Embryonic facial prominence (tissue), 1 donor: ENCODE results near the gene GNS.
"Not testable (repeated sequence)": the region's sequence is repeated elsewhere in the genome, so short reads cannot be mapped to it uniquely, and the experiment has no call there.

ENCODE experiments used
- DNase-seq: peaks from one replicate; pipeline ENCODE4 v3.0.0-alpha.2; 2016; ENCODE audit errors: extremely low spot score

GNS gene

DNA sequence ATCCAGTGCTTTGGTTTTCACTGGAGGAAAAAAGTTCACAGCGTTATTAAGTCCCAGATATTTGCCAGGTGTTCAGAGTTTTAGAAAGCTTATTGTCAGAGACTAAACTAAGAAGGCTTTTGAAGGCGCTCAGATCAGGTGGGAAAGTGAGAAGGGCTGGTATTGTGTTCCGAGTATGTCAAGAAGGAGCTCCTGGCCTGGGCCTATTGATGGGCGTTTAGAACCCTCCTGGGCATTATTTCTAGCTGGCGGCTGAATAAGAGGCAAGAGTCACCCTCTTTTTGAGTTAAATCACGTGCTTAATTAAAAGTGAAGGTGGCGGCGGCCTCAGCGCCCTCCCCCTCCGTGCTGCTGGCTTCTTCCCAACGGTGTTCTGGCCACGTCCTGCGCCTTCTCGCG lies 20.9 kb upstream of the GNS start:
- DNase-seq: no peak

DNA sequence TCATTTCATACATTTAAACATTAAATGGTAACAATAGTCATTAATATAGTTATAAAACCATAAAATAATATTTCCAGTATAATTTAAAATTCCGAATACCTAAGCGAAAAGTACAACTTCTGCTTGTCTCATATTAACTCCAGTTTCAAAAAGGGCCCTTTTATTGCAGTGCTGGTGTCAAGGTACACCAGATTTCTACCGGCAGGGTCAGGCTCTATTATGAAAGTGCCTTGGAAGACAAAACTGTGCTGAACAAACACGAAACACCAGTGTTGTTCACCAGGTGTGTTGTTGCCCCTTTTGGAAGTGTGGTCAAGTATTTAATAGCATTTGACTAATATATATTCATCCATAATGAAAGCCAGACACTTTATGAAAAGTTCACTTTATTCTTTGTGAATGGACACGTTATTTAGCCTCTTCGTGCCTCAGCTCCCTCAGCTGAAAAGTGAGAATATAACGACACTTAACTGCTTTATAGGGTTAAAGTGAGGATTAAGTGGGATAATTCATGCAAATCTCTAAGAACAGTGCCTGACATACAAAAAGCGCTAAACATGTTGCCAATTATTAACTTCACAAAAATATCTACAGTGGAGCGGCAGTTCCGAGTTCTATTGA lies 20.3 kb upstream of the GNS start:
- DNase-seq: no peak

DNA sequence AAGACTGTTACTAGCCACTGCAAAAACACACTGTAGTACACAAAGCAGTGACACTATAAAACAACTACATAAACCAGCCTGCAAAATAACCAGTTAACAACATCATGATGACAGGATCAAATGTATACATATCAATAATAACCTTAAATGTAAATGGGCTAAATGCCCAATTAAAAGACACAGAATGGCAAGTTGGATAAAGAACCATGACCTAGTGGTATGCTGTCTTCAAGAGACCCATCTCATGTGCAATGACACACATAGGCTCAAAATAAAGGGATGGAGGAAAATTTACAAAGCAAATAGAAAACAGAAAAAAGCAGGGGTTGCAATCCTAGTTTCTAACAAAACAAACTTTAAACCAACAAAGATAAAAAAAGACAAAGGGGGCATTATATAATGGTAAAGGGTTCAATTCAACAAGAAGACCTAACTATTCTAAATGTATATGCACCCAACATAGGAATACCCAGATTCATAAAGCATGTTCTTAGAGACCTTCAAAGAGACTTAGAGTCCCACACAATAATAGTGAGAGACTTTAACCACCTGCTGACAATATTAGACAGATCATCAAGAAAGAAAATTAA lies 16.0 kb upstream of the GNS start:
- DNase-seq: not testable (repeated sequence)

DNA sequence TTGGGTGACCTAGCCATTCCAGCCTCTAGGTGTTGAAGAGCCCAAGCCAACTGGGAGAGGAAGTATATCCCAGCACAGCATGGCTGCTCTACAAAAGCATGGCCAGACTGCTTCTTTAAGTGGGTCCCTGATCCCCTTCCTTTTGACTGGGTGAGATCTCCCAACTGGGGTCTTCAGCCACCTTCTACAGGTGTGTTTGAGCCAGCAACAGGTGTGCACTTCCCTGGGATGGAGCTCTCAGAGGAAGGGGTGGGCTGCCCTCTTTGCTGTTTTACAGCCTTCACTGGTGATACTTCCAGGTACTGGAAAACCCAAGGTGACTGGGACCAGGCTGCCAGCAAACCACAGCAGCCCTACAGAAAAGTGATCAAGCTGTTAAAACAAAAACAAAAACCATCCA lies 14.2 kb upstream of the GNS start:
- DNase-seq: no peak

DNA sequence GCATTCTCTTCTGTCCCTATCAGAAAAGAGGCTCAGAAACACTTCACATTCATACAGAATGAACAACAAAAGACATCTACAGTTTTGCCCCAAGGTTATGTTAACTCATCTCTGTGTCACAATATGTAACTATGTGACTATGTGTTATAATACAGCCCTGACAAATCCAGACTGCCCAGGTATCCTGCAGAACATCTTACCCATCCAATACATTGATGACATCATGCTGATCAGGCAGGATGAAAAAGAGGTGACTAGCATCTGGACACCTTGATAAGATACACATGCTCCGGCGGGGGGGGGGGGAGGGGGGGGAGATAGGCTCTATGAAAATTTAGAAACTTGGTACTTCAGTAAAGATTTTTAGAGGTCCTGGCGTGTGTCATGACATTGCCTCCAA lies 8.3 kb upstream of the GNS start:
- no peak for DNase-seq

DNA sequence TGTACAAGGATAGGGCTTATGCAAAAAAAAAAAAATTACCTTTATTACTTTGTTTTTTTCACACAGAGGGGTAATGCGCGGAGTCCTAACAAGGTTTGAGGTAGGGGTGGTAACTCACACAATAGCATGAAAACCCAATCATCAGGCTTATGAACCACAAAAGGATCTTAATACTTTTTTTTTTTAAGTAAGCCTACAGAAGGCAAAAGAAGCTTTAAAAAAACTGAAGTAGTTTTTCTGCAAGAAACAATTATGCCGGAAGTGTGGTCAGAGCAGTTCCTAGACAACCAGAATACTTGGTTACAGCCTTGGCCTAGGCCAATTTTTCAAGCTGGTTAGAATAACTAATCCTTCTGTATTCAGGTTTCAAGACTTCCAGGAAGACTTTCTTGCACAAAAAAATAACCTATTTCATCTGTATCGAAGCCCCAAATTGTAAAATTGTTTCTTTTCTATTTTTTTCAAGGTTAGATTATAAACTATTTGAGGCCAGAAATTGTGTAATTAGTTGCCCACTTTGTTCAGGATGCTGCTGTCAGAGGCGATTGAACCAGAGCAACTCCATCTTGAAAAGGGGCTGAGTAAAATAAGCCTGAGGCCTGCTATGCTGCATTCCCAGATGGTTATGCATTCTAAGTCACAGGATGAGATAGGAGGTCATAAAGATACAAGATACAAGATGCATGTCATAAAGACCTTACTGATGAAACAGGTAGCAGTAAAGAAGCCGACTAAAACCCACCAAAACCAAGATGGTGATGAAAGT lies 1.8 kb upstream of the GNS start:
- DNase-seq: no peak

DNA sequence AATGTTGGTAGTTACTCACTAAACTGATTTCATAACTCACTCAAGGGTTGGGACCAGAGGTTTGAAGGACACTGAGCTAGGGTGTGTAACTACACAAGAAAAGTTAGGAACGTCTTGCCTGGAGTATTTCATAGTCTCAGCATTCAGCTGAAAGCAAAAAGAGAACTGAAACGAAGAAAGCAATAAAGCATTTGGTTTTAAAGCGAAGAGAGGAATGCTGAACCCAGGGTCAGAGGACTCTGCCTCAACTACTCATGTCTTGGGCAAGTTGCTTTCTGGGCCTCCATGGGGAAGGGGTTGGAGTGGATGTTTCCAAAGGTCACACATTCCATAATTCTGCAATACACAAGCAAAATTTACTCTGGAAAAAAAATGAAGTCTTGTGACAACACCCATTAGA lies 1.4 kb downstream of the GNS start:
- no peak for DNase-seq

DNA sequence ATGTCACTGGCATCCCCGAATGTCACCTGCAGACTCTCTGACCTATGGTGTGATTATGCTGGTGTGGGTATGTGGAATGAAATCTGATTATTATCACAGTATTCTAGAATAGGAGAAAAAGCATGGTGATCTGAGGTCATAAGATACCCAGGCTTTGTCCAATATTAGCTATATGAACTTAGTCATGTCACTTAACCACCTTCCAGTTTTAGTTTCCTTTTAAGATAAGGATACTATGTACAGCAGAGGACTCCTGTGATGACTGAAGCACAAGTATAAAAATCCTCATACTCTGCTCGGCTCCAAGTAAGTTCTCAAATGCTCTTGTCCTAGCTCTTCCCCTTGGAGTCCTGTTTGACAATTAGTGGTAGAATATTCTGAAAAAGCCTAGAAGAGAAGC lies 2.8 kb downstream of the GNS start:
- DNase-seq: no peak

DNA sequence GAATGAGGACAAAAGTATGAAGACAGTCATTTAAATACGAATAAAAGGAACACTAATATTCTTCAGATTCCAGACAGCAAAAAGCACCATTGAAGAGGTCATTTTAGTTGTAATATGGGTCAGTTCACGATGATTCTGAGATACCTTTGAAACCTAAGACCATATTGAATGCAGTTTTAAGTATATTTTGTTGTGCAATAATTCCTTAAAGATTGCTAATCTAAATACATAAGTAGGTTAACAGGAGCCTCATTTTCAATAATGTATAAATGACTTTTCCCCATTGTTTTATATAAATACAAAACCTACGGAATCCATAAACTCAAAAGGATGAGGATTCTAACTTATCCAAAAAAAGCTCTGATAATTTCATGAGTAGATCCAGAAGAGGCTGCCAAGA lies 5.8 kb downstream of the GNS start:
- no peak for DNase-seq

DNA sequence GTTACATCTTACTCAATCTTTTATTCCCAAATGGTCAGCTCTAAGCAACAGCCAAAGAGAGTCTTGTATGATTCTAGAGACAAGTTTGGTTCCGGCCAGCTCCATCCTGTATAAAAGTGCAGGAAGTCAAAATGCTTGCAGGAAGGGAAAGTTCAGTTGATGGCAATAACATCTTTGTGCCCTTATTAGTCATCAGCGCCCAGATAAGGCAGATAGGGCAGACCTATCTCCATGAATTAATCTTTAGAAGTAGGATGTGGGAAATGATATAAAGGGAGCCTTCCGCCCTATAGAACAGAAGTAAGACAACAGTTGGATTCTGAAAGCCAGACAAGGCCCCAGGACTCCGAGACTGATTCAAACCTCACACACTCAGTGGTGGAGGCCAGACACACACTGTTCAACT lies 6.4 kb downstream of the GNS start:
- DNase-seq: no peak

DNA sequence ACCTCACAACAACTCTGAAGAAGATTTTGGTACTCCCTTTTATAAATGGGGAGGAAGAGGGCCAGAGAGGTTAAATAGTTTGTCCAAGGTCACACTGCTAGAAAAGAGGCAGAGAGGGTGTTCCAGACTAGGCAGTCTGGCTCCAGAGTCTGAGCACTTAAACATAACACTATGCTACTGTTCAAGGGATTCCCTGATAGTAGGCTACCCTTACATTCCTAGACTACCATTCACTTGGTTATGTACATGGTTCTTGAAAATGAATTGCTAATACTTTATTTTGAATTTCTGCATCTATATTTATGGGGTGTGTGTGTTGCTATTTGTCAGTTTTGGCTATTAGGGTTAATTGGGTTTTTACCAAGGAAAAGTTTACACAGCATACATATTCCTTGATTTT lies 7.2 kb downstream of the GNS start:
- no peak for DNase-seq

DNA sequence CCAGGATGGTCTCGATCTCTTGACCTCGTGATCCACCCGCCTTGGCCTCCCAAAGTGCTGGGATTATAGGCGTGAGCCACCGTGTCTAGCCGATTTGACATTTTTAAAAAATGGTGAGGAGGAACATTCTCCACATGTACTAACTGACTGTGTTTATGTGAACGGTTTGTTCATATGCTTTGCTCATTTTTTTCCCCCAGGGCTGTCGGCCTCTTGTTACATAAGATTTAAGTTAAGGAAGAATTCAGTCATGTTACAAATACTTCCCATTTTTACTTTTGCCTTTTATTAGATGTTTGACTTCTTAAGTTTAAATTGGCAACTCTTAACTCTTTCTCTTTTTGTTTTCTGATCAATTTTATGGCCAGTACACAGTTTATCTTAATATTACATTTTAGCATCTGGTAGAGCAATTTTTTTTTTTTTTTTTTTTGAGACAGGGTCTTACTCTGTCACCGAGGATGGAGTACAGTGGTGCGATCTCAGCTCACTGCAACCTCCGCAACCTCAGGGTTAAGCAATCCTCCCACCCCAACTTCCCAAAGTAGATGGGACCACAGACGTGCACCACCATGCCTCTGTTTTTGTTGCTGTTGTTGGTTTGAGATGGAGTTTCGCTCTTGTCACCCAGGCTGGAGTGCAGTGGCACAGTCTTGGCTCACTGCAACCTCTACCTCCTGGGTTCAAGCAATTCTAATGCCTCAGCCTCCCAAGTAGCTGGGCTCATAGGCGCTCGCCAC lies 9.6 kb downstream of the GNS start:
- no peak for DNase-seq

DNA sequence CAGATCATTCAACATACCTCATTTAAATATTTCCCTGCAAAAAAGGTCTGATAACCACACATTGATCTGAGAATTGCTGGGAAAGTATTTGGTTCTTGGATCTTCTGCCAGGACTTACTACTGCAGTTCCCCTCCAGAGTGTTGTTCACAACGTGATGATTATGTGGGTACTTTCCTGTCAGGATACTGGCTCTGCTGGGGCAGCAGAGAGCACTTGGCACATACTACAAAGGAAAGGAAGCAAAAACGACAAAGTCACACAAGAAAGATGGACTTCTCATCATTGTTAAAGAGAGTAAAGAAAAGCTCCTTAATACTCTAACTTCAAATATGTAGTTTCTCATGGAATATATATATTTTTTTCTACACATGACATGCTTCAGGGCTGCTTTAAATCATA lies 11.5 kb downstream of the GNS start:
- no peak for DNase-seq

DNA sequence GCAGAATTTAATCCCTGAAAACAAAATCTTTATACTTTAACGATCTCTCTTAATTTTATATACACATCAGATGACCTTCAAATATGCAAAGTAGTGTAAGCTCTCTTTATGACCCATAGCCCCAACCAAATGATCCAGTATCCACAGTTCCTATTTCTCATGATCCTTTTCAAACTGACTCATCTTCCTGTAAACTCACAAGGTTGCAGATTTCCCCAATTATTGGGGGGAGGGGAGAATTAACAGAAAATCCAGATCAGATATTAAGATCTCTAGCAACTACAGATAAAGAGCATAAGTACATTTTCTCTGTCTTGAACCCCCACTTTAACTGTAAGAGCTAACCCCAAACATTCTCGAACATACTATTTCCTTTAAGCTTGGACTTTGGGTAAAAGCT lies 12.5 kb downstream of the GNS start:
- no peak for DNase-seq

DNA sequence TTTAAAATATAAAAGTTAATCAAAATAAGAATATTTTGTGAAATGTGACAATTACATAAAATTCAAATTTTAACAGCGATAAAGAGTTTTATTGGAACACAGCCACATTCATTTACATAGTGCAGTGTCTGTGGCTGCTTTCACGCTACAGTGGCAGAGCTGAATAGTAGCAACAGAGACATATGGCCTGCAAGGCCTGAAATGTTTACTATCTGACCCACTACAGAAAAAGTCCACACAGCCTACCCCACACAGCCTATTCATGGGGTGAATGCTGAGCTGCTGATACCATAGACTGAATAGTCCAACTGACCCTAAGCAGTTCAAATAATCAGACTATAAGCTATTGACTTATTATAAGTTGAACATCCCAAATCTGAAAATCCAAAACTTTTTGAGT lies 13.2 kb downstream of the GNS start:
- no peak for DNase-seq

DNA sequence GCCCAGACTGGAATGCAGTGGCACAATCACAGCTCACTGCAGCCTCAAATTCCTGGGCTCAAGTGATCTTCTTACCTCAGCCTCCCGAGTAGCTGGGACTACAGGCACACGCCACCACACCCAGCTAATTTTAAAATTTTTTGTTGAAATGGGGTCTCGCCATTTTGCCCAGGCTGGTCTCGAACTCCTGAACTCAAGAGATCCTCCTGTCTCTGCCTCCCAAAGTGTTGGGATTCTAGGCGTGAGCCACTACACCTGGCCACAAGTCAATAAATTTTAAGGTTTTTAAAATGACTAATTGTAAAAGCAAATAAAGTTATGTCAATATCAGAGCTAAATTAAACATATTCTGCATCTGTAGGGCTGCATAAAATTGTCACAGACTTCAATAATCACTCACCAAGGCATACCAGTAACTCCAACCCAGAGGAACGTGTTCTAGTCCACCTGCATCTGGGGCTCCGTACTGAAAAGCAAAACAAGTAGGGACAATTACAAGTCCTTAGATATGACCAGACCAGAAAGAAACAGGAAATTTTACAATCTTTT lies 13.9 kb downstream of the GNS start:
- DNase-seq: no peak

DNA sequence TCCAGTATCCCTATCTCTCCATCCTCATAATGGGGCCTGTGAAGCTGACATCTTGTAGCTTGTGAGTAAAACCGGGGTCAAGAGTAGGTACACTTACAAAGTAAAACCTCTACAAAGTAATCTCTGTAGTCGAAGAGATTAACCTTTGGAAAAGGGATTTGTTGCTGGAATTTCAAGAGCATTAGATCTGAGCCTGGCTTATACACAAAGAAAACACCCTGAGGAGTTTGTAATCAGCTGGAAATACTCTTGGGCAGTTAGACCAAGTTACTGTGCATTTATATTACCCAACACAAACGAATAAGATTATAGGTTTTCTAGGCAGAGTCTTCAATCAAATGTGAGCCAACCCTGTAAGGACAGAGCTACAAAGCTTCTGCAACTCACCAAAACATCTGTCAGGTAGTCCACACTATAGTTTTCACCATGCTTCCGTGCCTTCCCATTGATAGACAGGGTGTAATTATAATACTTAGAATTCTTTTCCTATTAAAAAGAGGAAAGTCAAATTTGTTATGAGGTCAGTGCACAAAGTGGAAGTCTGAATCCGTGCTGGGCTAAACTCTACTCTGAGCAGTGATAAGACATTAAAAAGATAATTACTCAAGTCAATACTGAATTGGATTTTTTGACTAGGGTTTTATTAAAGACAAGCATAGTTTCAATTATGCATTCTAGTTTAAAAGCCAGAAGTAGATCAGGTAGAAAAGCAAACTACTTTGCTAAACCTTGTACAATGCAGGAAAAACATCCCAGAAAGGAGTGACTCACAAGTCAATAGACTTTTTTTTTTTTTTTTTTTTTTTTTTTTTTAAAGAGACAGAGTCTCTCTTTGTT lies 14.6 kb downstream of the GNS start:
- no peak for DNase-seq

DNA sequence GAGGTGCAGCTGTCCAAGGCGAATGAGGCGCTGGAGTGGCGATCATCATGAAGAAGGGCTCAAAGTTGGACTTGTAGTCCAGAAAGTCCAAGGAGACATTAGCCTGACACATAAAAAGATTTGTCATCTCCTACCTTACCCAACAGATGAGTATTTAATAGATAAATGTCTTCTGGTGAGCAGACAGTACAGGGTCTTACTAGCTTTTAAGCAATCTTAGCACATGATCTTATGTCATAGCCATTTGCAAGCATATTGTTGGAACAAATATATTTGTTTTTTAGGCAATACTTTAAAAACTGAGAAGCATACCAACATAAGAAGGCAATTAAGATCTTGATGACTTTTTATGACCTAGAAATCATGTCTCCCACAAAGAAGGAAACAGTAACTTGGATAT lies 16.0 kb downstream of the GNS start:
- no peak for DNase-seq

DNA sequence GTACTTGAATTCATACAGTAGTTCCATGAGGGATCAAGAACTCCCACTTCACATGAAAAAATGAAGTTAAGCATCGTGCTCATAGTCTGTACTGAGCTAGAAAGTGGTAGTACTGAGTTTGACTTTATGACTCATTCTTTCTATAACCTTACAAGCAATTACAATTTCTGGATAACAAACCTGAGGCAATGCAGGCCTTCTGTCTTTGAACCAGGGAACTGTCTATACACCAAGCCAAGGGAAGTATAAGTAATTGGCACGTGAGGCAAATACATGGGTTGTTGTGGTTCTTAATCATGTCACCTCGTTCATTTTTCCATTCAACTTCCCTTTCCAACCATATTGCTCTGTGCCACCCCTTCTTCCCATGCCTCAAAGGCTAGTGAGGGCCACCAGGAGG lies 16.8 kb downstream of the GNS start:
- DNase-seq: no peak

DNA sequence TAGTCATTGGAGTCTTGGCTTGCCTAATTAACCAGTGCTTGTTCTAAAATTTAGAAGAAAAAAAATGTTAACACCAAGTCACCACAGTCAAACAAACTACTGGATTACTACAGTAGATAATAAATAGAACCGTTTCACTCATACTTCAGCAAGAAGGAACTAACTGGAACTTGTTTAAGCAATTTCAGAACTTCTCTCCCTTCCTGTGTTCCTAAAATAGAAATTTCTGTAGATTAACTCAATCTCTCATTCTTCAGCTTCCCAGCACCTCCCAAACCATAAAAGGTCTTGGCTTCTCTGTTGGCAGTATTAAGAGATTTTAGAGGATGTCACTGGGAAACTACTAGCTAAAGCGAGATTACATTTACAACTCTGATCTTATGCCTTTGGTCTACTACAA lies 18.6 kb downstream of the GNS start:
- DNase-seq: no peak

DNA sequence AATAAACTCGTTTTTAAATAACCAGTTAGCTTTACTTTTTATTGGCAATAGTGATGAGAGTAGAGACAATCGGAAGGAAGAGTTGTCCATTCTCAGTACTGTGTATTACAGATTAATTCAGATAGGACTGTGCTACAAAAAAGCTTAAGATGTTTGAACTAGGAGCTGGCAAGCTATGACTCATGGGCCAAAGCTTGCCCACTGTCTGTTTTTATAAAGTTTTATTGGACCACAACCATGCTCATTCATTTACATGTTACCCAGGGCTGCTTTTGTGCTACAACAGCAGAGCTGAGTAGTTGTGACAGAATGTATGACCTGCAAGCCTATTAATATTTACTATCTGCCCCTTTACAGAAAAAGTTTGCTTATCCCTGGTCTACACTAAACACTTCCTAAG lies 19.4 kb downstream of the GNS start:
- no peak for DNase-seq

DNA sequence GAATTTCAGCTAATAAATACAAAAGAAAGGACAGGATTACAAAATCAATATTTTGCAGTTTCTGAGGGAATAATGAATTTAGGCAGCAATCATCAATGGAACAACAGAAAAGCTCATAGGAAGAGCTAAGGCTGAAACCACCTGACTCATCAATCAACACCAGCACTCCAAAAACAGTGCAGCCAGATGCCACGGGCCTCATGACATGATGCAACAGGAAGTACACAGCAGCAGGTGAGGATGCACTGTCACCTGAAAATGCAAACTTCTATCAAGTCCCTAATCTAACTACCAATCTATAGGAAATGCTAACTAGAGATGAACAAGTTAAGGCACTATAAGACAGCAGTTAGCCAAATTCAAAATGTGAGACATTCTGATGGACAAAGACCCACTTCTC lies 21.7 kb downstream of the GNS start:
- DNase-seq: no peak
